ENCODE data around the gene PLD1.

Gene PLD1

GRCh38 chr3:171828902-171829770 lies 18.9 kb upstream of the PLD1 start:
- no peak for TF ChIP-seq CTCF (IDR thresholded peaks at IDR 0.05; ENCODE audit: poor library complexity, severe bottlenecking)
- DNase-seq (ENCODE audit: low spot score), result no peak
- Histone ChIP-seq H3K9me3 (ENCODE audit: severe bottlenecking) (no peaks in the 10 kb centered on the region), H3K36me3 (ENCODE audit: low read depth) (no peaks in the 10 kb centered on the region), H3K27me3 (ENCODE audit: insufficient read depth, poor library complexity, severe bottlenecking) (no peaks in the 10 kb centered on the region), H3K27ac (ENCODE audit: poor library complexity, severe bottlenecking) (no peak overlapping the region), H3K4me1 (ENCODE audit: insufficient read depth, poor library complexity, severe bottlenecking) (peaks cover 17% of the 10 kb centered on the region), H3K4me3 (ENCODE audit: severe bottlenecking) (no peak overlapping the region)
- no peak for ATAC-seq (ENCODE audit: low read depth)

- Histone ChIP-seq H3K36me3 (ENCODE audit: low read depth) (no peaks in the 10 kb centered on the region), H3K9me3 (ENCODE audit: severe bottlenecking) (no peaks in the 10 kb centered on the region), H3K4me1 (ENCODE audit: insufficient read depth, poor library complexity, severe bottlenecking) (peaks cover 17% of the 10 kb centered on the region), H3K27ac (ENCODE audit: poor library complexity, severe bottlenecking) (no peak overlapping the region), H3K27me3 (ENCODE audit: insufficient read depth, poor library complexity, severe bottlenecking) (no peaks in the 10 kb centered on the region), H3K4me3 (ENCODE audit: severe bottlenecking) (no peak overlapping the region)
- ATAC-seq (ENCODE audit: low read depth) (no peak), DNase-seq (ENCODE audit: low spot score) (no peak)
- no peak for TF ChIP-seq CTCF (IDR thresholded peaks at IDR 0.05; ENCODE audit: poor library complexity, severe bottlenecking)
Measured at GRCh38 chr3:171827836-171828458, 17.7 kb upstream of the PLD1 start.

- Histone ChIP-seq H3K27ac (ENCODE audit: poor library complexity, severe bottlenecking) (no peak overlapping the region), H3K4me1 (ENCODE audit: insufficient read depth, poor library complexity, severe bottlenecking) (peaks cover 17% of the 10 kb centered on the region), H3K9me3 (ENCODE audit: severe bottlenecking) (no peaks in the 10 kb centered on the region), H3K27me3 (ENCODE audit: insufficient read depth, poor library complexity, severe bottlenecking) (no peaks in the 10 kb centered on the region), H3K4me3 (ENCODE audit: severe bottlenecking) (no peak overlapping the region), H3K36me3 (ENCODE audit: low read depth) (no peaks in the 10 kb centered on the region)
- no peak for DNase-seq (ENCODE audit: low spot score)
- no peak for ATAC-seq (ENCODE audit: low read depth)
- no peak for TF ChIP-seq CTCF (IDR thresholded peaks at IDR 0.05; ENCODE audit: poor library complexity, severe bottlenecking)
Measured at GRCh38 chr3:171827385-171827784, 17.1 kb upstream of the PLD1 start.

GRCh38 chr3:171825222-171825828 lies 15.0 kb upstream of the PLD1 start:
- Histone ChIP-seq H3K27ac (ENCODE audit: poor library complexity, severe bottlenecking) (peak overlapping the region; percentile 18), H3K4me3 (ENCODE audit: severe bottlenecking) (no peak overlapping the region)
- no peak for TF ChIP-seq CTCF (IDR thresholded peaks at IDR 0.05; ENCODE audit: poor library complexity, severe bottlenecking)

More at GRCh38 chr3:171825222-171825828, 15.0 kb upstream of the PLD1 start:
- peaks cover 17% of the 10 kb centered on the region for H3K4me1 ChIP-seq (ENCODE audit: insufficient read depth, poor library complexity, severe bottlenecking)
- ATAC-seq (ENCODE audit: low read depth) (peak; percentile 46; the same call in 2 of the 3 replicates), DNase-seq (ENCODE audit: low spot score) (no peak)
- no peaks in the 10 kb centered on the region for H3K9me3 ChIP-seq (ENCODE audit: severe bottlenecking)
- no peaks in the 10 kb centered on the region for H3K27me3 ChIP-seq (ENCODE audit: insufficient read depth, poor library complexity, severe bottlenecking)
- H3K36me3 ChIP-seq (ENCODE audit: low read depth), result no peaks in the 10 kb centered on the region
